Left colon (tissue), 2 donors: ENCODE results near the gene EFHB. TPM values are rescaled to one million over a fixed set of nuclear protein-coding genes. Genes with fewer than 3 reads are reported as not detected.
"Not testable (repeated sequence)": the region's sequence is repeated elsewhere in the genome, so short reads cannot be mapped to it uniquely, and the experiment has no call there.

ENCODE experiments used
- ATAC-seq: fragments of 200-7000 bp; cut with Tn5 transposase; one replicate; pipeline ENCODE4 v1.9.1; 2020; ENCODE audit warnings: mild to moderate bottlenecking, moderate library complexity
- DNase-seq, 2 donors: peaks; one replicate each; pipeline ENCODE4 v3.0.0-alpha.2; 2020
- intact Hi-C, 2 donors: fragments of 100-400 bp; cut with DNase I in 1 of 2; cut with micrococcal nuclease in 1 of 2; formaldehyde crosslinking; loops; one replicate each; pipeline versions ENCODE4 v1.11.2 to v1.14.0; 2022; cut with DNase I, micrococcal nuclease
- total RNA-seq, 2 donors: library from RNA; stranded (reverse); fragmentation: NEBNext Ultra II Directional; extraction: Animal tissue kit (Norgen Biotek cat#: 25700); gene quantifications; one replicate each; pipeline ENCODE4 v1.2.1, GENCODE V29; 2021
- donor health status: DM: no; HTN: no; CAD: no.
- donor health status: DM: yes; HTN: yes; CAD: no.

Gene EFHB
- total RNA-seq, 2 donors from 2014 or later: 0.55 to 2.4 TPM

GRCh38 chr3:19937459-19938294, 3.7 kb upstream of the EFHB start:
- ATAC-seq (no peak), DNase-seq (no peak)
- intact Hi-C loops: no loop called here

- DNase-seq: no peak
- intact Hi-C loops: no loop called here
- ATAC-seq: no peak
These were observed 1.6 kb downstream of the EFHB start for GRCh38 chr3:19932422-19932821.

DNA sequence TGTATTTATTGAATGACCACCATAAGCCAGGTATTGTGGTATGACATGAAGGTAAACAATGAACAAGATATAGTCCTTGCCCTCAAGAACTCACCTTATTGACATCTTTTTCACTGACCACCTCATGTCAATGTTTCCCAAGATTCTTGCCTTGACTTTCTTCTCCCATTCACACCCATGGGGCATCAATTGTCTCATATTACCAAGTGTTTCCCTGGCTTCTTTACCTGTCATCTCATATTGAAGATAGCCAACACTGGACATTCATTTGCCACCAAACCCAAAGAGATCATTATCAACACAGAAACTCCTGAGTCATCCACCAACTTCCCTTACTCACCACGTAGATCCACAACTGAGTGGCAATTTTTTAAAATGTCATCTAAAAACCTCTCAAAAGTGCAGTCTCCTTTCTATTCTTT, 2.2 kb downstream of the EFHB start:
- ATAC-seq: no peak
- DNase-seq: no peak
- intact Hi-C loops: no loop called here

DNA sequence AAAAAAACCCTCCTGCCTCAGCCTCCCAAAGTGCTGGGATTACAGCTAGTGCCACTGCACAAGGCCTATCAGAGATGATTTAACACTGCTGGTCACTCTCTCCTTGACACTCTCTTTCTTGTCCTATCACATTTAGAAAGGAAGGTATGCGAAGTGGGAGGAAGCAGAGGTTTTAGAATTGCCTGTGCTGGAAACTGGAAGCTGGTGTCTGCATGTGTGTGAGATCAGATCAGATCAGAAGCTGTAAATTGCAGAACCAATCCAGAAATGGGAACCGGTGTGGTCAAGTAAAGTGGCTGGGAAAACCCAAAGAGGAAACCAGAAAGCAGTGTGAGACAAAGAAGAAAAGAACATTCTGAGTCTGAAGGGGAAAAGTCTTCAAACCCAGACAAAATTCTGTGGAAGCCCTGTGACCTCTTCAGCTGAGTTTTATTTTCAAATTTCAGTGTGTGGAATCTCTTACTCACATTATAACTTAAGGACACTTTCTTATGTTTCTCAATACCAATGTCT, 2.8 kb downstream of the EFHB start:
- intact Hi-C loops: no loop called here
- DNase-seq: no peak
- no peak for ATAC-seq

- DNase-seq (no peak), ATAC-seq (no peak)
- intact Hi-C loops: no loop called here
These were observed 13.5 kb downstream of the EFHB start for GRCh38 chr3:19920401-19921080.

GRCh38 chr3:19917167-19917566, 16.9 kb downstream of the EFHB start:
- intact Hi-C loops: no loop called here
- no peak for DNase-seq
- no peak for ATAC-seq

- intact Hi-C loops: no loop called here
- no peak for ATAC-seq
- DNase-seq: no peak
These were observed 22.6 kb downstream of the EFHB start for GRCh38 chr3:19911452-19911851.

DNA sequence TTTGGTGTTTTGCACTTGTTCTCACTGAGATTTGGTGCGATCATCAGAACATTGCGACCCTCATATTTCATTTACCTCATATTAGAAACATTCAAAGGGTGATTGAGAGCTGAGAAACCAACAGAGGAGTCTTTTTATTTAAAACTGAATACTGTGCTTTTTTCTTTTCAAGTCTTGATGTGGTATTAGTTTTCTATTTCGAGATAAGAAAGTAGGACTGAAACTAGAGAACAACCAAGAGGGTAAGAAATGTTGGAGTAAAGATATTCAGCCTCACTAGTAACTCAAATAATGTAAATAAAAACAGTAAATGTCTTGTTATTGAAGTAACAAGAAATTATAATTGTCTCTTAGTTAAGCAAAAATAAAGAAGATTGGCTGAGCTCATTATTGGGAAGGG, 26.5 kb downstream of the EFHB start:
- intact Hi-C loops: no loop called here
- DNase-seq: no peak
- no peak for ATAC-seq

GRCh38 chr3:19903649-19904048, 30.4 kb downstream of the EFHB start:
- intact Hi-C loops: no loop called here
- ATAC-seq (no peak), DNase-seq (no peak)

- ATAC-seq: peak; percentile 62
- intact Hi-C loops: no loop called here
These were observed 32.1 kb downstream of the EFHB start for GRCh38 chr3:19901918-19902317.

DNA sequence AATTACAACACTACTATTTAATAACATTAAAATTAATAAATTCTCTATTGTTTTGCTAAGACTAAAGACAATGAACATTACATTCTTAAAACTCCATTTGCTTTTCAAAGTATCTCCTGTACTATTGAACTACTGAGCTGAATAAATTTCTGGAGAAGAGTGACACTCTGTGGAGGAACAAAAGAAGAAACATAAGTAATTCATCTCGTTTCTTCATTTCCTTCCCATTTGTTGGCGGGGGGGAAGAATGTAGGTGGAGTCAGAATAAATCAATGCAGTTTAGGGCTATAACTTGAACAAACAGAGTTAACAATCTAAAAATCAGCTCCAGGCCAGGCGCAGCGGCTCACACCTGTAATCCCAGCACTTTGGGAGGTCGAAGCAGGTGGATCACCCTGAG, 32.7 kb downstream of the EFHB start:
- ATAC-seq: peak; percentile 85
- intact Hi-C loops: no loop called here
- DNase-seq: peak in 1 of 2 donors; percentile 14

More at GRCh38 chr3:19901918-19902317, 32.1 kb downstream of the EFHB start:
- no peak for DNase-seq

DNA sequence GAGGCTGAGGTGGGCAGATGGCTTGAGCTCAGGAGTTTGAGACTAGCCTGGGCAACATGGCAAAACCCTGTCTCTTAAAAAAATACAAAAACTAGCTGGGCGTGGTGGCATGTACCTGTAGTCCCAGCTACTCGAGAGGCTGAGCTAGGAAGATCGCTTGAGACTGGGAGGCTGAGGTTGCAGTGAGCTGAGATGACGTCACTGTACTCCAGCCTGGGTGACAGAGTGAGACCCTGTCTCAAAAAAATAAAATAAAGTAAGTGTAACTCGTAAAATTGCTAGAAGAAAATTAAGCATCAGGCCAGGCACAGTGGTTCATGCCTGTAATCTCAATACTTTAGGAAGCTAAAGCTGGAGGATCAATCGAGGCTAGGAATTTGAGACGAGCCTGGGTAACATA, 34.2 kb downstream of the EFHB start:
- ATAC-seq, DNase-seq, intact Hi-C loops: not testable (repeated sequence)

GRCh38 chr3:19899264-19899663, 34.8 kb downstream of the EFHB start:
- DNase-seq (no peak), ATAC-seq (no peak)
- intact Hi-C loops: no loop called here

DNA sequence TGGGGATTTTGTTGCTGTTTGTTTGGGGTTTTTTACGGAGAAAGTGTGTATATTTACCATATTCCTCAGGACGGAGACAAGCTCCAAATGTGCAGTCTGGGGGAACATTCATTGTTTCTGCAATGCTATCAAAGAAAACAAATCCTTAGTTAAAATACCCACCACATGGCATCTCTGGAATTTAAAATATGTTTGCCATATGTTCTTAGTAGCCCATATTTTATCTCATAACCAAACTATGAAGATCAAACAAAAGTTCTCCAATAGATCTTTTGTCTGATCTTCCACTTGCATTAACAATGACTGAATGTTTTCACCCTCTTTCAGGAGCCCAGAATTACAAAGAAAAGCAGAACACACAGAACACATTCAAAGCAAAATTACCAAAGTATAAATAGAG, 35.3 kb downstream of the EFHB start:
- intact Hi-C loops: no loop called here
- ATAC-seq: no peak
- DNase-seq: no peak

DNA sequence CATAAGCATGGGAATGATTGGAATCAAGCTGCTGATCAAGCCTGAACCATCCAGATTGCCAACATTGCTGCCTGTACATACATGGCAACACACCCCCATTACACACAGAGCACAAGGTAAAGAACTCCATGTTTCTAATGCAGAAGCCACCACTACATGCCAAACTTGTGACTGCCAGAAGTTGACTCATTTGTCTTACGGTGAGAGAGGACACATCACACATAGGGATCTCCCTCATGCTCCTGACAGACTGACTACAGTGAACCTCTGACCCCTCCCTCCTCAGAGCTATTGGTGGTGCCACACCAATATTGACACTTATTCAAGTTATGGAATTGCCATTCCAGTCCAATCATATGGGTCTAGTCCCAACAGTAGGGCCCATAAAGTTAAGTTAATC, 42.3 kb downstream of the EFHB start:
- ATAC-seq (peak; percentile 61), DNase-seq (no peak)
- intact Hi-C loops: no loop called here

DNA sequence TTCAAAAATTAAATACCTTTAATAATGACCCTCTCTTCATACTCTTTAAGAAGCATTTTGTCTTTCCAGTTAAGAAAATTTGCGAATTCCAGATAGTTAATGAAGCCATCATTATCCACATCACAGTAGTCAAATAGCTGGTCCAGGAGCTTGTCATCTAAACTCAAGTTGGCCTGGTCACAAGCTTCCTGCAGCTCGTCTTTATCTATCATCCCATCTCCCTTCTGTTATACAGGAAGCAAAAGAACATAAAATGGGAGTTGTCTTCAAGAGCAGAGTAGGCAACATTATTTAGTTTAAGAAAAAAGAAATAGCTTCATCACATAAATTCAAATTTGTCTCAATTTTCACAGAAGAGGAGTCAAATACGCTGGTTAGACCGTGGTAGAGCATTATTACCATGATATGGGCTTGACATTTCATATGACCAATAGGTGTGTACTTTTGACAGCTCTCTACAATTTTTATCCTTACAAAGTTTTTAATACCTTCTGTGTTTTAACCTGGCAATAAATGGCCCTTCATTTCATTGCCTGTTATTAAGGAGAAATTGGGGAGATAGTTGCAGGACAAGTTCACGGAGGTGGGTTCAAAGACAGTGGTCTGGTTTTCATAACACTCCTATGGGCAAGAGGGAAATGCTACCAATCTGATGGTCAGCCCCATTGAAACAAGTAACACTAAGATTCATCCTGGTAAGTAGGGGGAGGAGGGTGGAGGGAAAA, 45.4 kb downstream of the EFHB start:
- peak; percentile 28 for ATAC-seq
- no peak for DNase-seq
- intact Hi-C loops: loop anchor here in 1 of 2 donors (5.0 kb wide), 1 partner anchor 59 kb away; the partner anchor contains the start of gene RAB5A

DNA sequence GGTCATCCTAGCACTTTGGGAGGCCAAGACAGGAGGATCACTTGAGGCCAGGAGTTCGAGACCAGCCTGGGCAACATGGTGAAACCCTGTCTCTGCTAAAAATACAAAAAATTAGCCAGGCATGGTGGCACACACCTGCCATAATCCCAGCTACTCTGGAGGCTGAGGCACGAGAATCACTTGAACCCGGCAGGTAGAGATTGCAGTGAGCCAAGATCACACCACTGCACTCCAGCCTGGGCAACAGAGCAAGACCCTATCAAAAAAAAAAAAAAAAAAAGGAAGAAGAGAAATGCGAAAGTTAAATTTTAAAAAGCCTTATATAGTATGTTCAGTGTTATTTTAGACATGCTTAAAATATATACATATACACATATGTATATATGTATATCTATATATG, 46.9 kb downstream of the EFHB start:
- ATAC-seq, DNase-seq: not testable (repeated sequence)
- intact Hi-C loops: loop anchor here in 1 of 2 donors (5.0 kb wide), 1 partner anchor 60 kb away; the partner anchor contains the start of gene RAB5A

GRCh38 chr3:19886404-19886803, 47.6 kb downstream of the EFHB start:
- DNase-seq: no peak
- no peak for ATAC-seq
- intact Hi-C loops: loop anchor here in 1 of 2 donors (5.0 kb wide), 1 partner anchor 61 kb away; the partner anchor contains the start of gene RAB5A

GRCh38 chr3:19885468-19885867, 48.5 kb downstream of the EFHB start:
- DNase-seq (no peak), ATAC-seq (no peak)
- intact Hi-C loops: loop anchor here in 1 of 2 donors (5.0 kb wide), 1 partner anchor 62 kb away; the partner anchor contains the start of gene RAB5A
